MM.1S (cell line): ENCODE results near the gene SYNPO2.

ENCODE experiments used
- DNase-seq: peaks from one replicate; pipeline ENCODE4 v3.0.0-alpha.2; 2015
- H2AFZ ChIP-seq: fragments of 300-600 bp; sonication (generic); 2 replicates; pipeline ENCODE4 v1.6.0; 2016; ENCODE audit warnings: antibody characterized with exemption, low read length
- H3F3A ChIP-seq: fragments of 300-600 bp; sonication (generic); 2 replicates; pipeline ENCODE4 v1.6.1; 2016; ENCODE audit warnings: mild to moderate bottlenecking, antibody characterized with exemption, low read length, moderate library complexity, mixed read lengths; ENCODE audit not compliant: insufficient read depth
- H3K27ac ChIP-seq: fragments of 300-600 bp; sonication (generic); 2 replicates; pipeline ENCODE4 v1.5.1; 2016; ENCODE audit warnings: mild to moderate bottlenecking, low read length
- H3K27me3 ChIP-seq: fragments of 300-600 bp; sonication (generic); replicated peaks from 2 replicates; pipeline ENCODE4 v1.6.0; 2016; ENCODE audit warnings: low read length; ENCODE audit not compliant: insufficient read depth
- H3K36me3 ChIP-seq: fragments of 300-600 bp; sonication (generic); replicated peaks from 2 replicates; pipeline ENCODE4 v1.6.1; 2016; ENCODE audit warnings: mild to moderate bottlenecking, low read length, mixed read lengths; ENCODE audit not compliant: insufficient read depth
- H3K4me1 ChIP-seq: fragments of 300-600 bp; sonication (generic); 2 replicates; pipeline ENCODE4 v1.6.1; 2016; ENCODE audit warnings: low read length, mixed read lengths
- H3K4me2 ChIP-seq: fragments of 300-600 bp; sonication (generic); 2 replicates; pipeline ENCODE4 v1.6.0; 2016; ENCODE audit warnings: low read depth, low read length
- H3K4me3 ChIP-seq: fragments of 300-600 bp; sonication (generic); 2 replicates; pipeline ENCODE4 v1.5.1; 2016; ENCODE audit warnings: low read length, mixed read lengths
- H3K79me2 ChIP-seq: fragments of 300-600 bp; sonication (generic); 2 replicates; pipeline ENCODE4 v1.6.1; 2016; ENCODE audit warnings: mixed run types, low read length, mixed read lengths
- H3K9ac ChIP-seq: fragments of 300-600 bp; sonication (generic); 2 replicates; pipeline ENCODE4 v1.6.1; 2016; ENCODE audit warnings: low read length, mixed read lengths
- H3K9me2 ChIP-seq: fragments of 300-600 bp; sonication (generic); replicated peaks from 2 replicates; pipeline ENCODE4 v1.6.1; 2016; ENCODE audit warnings: mild to moderate bottlenecking, low read length, mixed read lengths; ENCODE audit not compliant: insufficient read depth
- H3K9me3 ChIP-seq: fragments of 300-600 bp; sonication (generic); replicated peaks from 2 replicates; pipeline ENCODE4 v1.6.1; 2016; ENCODE audit warnings: mild to moderate bottlenecking, low read length, mixed read lengths; ENCODE audit not compliant: insufficient read depth
- H4K20me1 ChIP-seq: fragments of 300-600 bp; sonication (generic); 2 replicates; pipeline ENCODE4 v1.6.1; 2016; ENCODE audit warnings: mild to moderate bottlenecking, low read length, moderate library complexity, mixed read lengths; ENCODE audit not compliant: insufficient read depth
- EZH2 ChIP-seq: fragments of 300-600 bp; sonication (generic); optimal IDR thresholded peaks from 2 replicates; pipeline ENCODE3; 2017; ENCODE audit warnings: low read depth, mild to moderate bottlenecking, antibody characterized with exemption, low read length, mixed read lengths
- EZH2phosphoT487 ChIP-seq: fragments of 300-600 bp; sonication (generic); IDR thresholded peaks from 2 replicates; pipeline ENCODE4 v1.6.1; 2018; ENCODE audit warnings: antibody characterized with exemption, low read length
- TF ChIP-seq, protein P1 (sequence below): fragments of 300-600 bp; sonication (generic); IDR thresholded peaks from 2 replicates; pipeline ENCODE4 v1.5.1; 2016; ENCODE audit warnings: antibody characterized with exemption, low read length, mixed read lengths

SYNPO2 gene

DNA sequence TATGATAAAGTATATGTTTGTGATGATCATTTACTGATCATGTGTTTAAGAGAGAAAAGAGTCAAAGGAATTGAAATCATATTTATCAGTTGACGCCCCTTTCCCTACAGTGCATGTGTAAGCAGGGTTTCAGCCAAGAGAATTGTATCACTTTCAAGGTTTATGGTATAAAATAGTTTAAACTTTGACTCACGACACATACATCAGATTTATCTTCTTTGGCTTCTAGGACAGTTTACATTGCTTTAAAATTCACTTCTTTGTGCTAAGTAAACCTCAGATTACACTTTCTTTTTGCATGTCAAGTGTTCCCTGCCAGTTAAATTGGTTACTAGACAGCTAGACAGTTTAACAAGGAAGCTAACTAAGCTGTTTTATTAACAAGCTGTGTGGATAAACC lies 160.7 kb downstream of the SYNPO2 start:
- Histone ChIP-seq H3K27me3 (no peaks in the 10 kb centered on the region), H3K4me1 (peaks cover 8% of the 10 kb centered on the region), H3K36me3 (no peaks in the 10 kb centered on the region), H3K9me2 (no peaks in the 10 kb centered on the region), H3K4me3 (no peak overlapping the region), H4K20me1 (no peaks in the 10 kb centered on the region), H3K79me2 (no peaks in the 10 kb centered on the region), H2AFZ (no peak overlapping the region), H3K9me3 (no peaks in the 10 kb centered on the region), H3F3A (no peaks in the 10 kb centered on the region), H3K9ac (no peak overlapping the region), H3K4me2 (no peak overlapping the region), H3K27ac (no peak overlapping the region)
- no peak for DNase-seq
- TF ChIP-seq EZH2 (no peak), EZH2phosphoT487 (no peak)
- TF ChIP-seq, protein P1, sequence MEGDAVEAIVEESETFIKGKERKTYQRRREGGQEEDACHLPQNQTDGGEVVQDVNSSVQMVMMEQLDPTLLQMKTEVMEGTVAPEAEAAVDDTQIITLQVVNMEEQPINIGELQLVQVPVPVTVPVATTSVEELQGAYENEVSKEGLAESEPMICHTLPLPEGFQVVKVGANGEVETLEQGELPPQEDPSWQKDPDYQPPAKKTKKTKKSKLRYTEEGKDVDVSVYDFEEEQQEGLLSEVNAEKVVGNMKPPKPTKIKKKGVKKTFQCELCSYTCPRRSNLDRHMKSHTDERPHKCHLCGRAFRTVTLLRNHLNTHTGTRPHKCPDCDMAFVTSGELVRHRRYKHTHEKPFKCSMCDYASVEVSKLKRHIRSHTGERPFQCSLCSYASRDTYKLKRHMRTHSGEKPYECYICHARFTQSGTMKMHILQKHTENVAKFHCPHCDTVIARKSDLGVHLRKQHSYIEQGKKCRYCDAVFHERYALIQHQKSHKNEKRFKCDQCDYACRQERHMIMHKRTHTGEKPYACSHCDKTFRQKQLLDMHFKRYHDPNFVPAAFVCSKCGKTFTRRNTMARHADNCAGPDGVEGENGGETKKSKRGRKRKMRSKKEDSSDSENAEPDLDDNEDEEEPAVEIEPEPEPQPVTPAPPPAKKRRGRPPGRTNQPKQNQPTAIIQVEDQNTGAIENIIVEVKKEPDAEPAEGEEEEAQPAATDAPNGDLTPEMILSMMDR: no peak

DNA sequence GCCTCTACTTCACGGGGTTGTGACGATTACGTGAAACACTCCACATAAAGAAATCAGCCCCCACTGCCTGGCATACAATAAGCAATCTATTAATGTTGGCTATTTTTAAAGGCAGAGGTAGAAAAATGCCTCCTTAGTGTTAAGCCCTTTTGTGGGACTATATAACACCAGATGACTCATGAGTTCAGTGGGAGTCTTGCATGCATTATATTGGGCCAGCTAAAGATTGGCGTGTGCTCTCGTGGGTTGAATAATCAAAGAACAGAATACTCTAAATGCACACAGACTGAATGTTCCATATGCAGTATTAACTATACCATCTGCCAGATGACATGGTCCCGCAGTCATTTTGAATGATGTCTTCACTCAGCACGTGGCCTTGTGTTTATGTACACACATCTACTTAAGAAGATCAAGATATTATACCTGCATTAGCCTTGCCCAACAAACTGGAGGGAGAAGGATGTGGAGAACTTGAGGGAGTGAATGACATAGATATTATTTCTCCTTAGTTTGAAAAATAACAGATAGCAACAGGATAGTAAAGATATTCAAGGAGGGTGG lies 162.0 kb downstream of the SYNPO2 start:
- Histone ChIP-seq H3K27me3 (no peaks in the 10 kb centered on the region), H3K4me3 (no peak overlapping the region), H4K20me1 (no peaks in the 10 kb centered on the region), H3K4me2 (no peak overlapping the region), H3K79me2 (no peaks in the 10 kb centered on the region), H3K36me3 (no peaks in the 10 kb centered on the region), H3K9ac (no peak overlapping the region), H3K27ac (no peak overlapping the region), H3K9me2 (no peaks in the 10 kb centered on the region), H3F3A (no peaks in the 10 kb centered on the region), H2AFZ (no peak overlapping the region), H3K9me3 (no peaks in the 10 kb centered on the region), H3K4me1 (peaks cover 8% of the 10 kb centered on the region)
- no peak for DNase-seq
- TF ChIP-seq EZH2phosphoT487: no peak
- TF ChIP-seq, protein P1: no peak
- no peak for TF ChIP-seq EZH2

GRCh38 chr4:119053245-119053644 lies 164.6 kb downstream of the SYNPO2 start:
- Histone ChIP-seq H3K36me3 (no peaks in the 10 kb centered on the region), H3K27me3 (no peaks in the 10 kb centered on the region), H3K9me3 (no peaks in the 10 kb centered on the region), H3K4me3 (no peak overlapping the region), H3K79me2 (no peaks in the 10 kb centered on the region), H3K9me2 (no peaks in the 10 kb centered on the region), H3K9ac (no peak overlapping the region), H3K4me2 (no peak overlapping the region), H3F3A (no peaks in the 10 kb centered on the region), H2AFZ (no peak overlapping the region), H3K27ac (no peak overlapping the region), H4K20me1 (no peaks in the 10 kb centered on the region), H3K4me1 (no peaks in the 10 kb centered on the region)
- no peak for DNase-seq
- no peak for TF ChIP-seq EZH2
- TF ChIP-seq, protein P1: no peak
- no peak for TF ChIP-seq EZH2phosphoT487
